ENCODE data around the gene PSMD13.

DNA sequence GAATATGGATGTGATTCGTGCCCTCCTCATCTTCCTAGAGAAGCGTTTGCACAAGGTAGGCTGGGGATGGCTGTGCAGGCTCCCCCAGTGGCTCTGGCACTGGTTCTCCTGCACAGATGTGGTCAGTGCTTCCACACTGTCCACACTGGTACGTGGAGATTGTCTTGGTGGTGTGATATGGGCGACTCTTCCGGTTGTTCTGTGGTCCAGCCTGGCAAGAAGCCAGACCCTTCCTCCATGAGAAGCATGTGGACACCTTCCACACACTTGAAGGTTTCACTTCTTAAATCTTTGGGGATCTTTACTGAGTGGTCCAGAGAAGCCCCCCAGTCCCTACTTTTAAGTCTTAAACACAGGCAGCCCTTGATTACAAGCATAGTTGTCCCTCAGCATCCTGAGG, 25.5 kb upstream of the PSMD13 start:
- TF ChIP-seq POLR2A (IDR thresholded peaks at IDR 0.05; ENCODE audit: low read depth, low read length) (no peak), POLR2AphosphoS5 (IDR thresholded peaks at IDR 0.05; ENCODE audit: low read depth, low read length) (no peak)

All from GM12892 (cell line).